ENCODE results near the gene AGBL3. TPM values are rescaled to one million over a fixed set of nuclear protein-coding genes. Genes with fewer than 3 reads are reported as not detected.
A peak's percentile ranks its signal among the peaks of the same experiment; 100 is the strongest.

The AGBL3 gene
- total and polyA plus RNA-seq, 7 donors: 0.23 to 3.1 (median 0.95) TPM

- Histone ChIP-seq H3K9me3 (no peaks in the 10 kb centered on the region), H3K4me3 (no peak overlapping the region), H3K27me3 (no peaks in the 10 kb centered on the region), H3K4me1 (peaks cover 0 to 41% (median 17%) of the 10 kb centered on the region in 4 donors), H3K27ac (peak overlapping the region in 2 of 4 donors; percentile 32 to 67), H3K36me3 (peaks cover 0 to 11% (median under 1%) of the 10 kb centered on the region in 4 donors)
- no peak for DNase-seq
- 94 to 97% methylated on average over 2 of the region's 2 CpGs for WGBS, 2 donors
- intact Hi-C loops (cut with DNase I): loop anchor here (10.0 kb wide), 1 partner anchor 385 kb away; the partner anchor contains the start of gene CALD1
- no peak for TF ChIP-seq POLR2AphosphoS5 (IDR thresholded peaks at IDR 0.05)
- TF ChIP-seq, protein P1, sequence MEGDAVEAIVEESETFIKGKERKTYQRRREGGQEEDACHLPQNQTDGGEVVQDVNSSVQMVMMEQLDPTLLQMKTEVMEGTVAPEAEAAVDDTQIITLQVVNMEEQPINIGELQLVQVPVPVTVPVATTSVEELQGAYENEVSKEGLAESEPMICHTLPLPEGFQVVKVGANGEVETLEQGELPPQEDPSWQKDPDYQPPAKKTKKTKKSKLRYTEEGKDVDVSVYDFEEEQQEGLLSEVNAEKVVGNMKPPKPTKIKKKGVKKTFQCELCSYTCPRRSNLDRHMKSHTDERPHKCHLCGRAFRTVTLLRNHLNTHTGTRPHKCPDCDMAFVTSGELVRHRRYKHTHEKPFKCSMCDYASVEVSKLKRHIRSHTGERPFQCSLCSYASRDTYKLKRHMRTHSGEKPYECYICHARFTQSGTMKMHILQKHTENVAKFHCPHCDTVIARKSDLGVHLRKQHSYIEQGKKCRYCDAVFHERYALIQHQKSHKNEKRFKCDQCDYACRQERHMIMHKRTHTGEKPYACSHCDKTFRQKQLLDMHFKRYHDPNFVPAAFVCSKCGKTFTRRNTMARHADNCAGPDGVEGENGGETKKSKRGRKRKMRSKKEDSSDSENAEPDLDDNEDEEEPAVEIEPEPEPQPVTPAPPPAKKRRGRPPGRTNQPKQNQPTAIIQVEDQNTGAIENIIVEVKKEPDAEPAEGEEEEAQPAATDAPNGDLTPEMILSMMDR (IDR thresholded peaks at IDR 0.05): no peak
- no peak for TF ChIP-seq POLR2A (IDR thresholded peaks at IDR 0.05)
- no peak for TF ChIP-seq EP300 (IDR thresholded peaks at IDR 0.05)
These were observed 173.2 kb downstream of the AGBL3 start for GRCh38 chr7:135159359-135160085.

DNA sequence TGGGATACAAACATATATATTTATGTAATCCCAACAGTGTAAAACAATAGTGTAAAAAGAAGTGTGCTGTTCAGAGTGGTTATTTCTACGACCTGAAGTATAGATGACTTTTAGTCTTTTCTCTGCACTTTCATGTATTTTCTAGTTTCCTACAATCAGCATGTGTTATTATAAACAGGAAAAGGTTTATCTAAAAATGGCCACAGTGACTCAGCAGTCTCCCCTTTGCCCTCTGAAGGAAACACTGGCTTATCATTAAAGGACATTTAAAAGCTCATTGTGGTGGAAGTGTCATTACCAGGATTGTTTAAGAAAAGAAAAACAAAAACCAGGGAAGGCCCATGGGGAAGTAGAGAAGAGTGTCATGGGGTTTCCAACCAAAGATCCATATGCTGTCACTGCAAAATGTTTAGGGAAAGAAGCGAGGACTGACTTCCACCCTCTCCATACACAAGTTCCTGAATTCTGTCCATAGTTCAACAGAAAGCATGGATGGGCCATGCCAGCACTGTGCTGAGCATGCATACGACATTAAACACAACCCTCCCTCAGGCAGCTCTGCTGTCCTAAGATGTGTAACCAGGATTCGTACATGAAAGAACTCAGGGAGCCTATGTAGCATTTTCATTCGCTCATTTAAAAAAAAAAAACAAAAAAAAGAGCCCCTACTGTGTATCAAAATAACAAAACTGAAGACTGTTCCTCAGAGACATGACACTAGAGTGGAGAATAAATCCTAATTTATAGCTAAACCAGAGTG, 174.0 kb downstream of the AGBL3 start:
- 71 to 85% methylated on average over 5 of the region's 5 CpGs for WGBS, 2 donors

DNA sequence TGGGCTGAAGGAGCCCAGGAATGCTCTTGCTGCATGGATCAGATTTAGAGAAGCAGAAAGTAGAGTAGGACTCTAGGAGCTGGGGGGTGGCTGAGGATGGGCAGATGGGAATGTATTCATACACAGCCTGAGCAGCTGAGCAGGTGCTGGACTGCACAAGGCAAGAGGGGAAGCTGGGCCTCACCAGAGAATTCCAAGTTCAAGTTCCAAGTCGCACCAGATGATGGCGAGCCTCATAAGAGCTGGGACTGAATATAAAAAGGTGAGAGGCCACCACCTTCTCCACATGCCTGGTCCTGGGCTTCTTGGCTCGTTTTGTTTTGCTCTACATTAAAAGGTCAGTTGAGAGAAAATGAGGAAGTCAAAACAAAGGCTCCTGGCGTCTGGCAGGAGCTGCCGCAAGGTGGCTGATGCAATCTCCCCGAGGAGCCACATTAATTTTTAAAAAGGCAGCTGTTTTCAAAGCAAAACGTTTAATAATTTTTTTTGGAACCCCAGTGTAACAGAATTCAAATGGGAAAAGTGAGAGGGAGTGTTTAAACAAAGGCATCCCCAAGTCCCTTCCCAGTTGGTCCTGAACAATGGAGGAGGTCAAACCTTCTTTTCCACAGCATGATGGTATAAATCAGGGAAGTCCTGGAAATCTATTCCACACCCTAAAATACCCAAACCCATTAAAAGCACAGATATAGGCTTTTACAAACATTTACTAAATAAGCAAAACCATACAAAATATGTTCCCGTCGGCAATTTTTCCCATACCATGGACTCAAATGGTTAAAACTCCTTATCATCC, 174.7 kb downstream of the AGBL3 start:
- H3K4me1 ChIP-seq: peaks cover 0 to 41% (median 17%) of the 10 kb centered on the region in 4 donors
- H3K27ac ChIP-seq: peak overlapping the region in 3 of 4 donors; percentile 32 to 67 (median 43)
- TF ChIP-seq POLR2AphosphoS5 (IDR thresholded peaks at IDR 0.05): no peak
- TF ChIP-seq EP300 (IDR thresholded peaks at IDR 0.05): no peak
- TF ChIP-seq POLR2A (IDR thresholded peaks at IDR 0.05): no peak
- TF ChIP-seq, protein P1 (IDR thresholded peaks at IDR 0.05): no peak
- peaks cover 0 to 25% (median 12%) of the 10 kb centered on the region in 4 donors for H3K36me3 ChIP-seq
- 58 to 80% methylated on average over 9 of the region's 9 CpGs for WGBS, 2 donors
- H3K4me3 ChIP-seq: no peak overlapping the region
- H3K9me3 ChIP-seq: no peaks in the 10 kb centered on the region
- no peak for DNase-seq
- intact Hi-C loops (cut with DNase I): loop anchor here (10.0 kb wide), 1 partner anchor 386 kb away; the partner anchor contains the start of gene CALD1
- H3K27me3 ChIP-seq: no peaks in the 10 kb centered on the region

More for the DNA sequence above, 174.0 kb downstream of the AGBL3 start:
- Histone ChIP-seq H3K4me1 (peaks cover 0 to 41% (median 17%) of the 10 kb centered on the region in 4 donors), H3K27me3 (no peaks in the 10 kb centered on the region), H3K36me3 (peaks cover 0 to 17% (median 5%) of the 10 kb centered on the region in 4 donors), H3K9me3 (no peaks in the 10 kb centered on the region), H3K4me3 (no peak overlapping the region), H3K27ac (peak overlapping the region; percentile 5 to 67 (median 38))
- intact Hi-C loops (cut with DNase I): loop anchor here (10.0 kb wide), 1 partner anchor 385 kb away; the partner anchor contains the start of gene CALD1
- TF ChIP-seq EP300 (IDR thresholded peaks at IDR 0.05) (no peak), POLR2AphosphoS5 (IDR thresholded peaks at IDR 0.05) (peak in 1 of 4 donors; percentile 18)
- DNase-seq: no peak

- H3K27me3 ChIP-seq: no peaks in the 10 kb centered on the region
- H3K4me1 ChIP-seq: peaks cover 0 to 45% (median 17%) of the 10 kb centered on the region in 4 donors
- H3K36me3 ChIP-seq: peaks cover 0 to 31% (median 15%) of the 10 kb centered on the region in 4 donors
- intact Hi-C loops (cut with DNase I): loop anchor here (10.0 kb wide), 1 partner anchor 387 kb away; the partner anchor contains the start of gene CALD1
- H3K27ac ChIP-seq: peak overlapping the region in 3 of 4 donors; percentile 32 to 67 (median 43)
- TF ChIP-seq, protein P1 (IDR thresholded peaks at IDR 0.05): no peak
- DNase-seq: no peak
- no peak overlapping the region for H3K4me3 ChIP-seq
- 90 to 92% methylated on average over 6 of the region's 6 CpGs for WGBS, 2 donors
- H3K9me3 ChIP-seq: no peaks in the 10 kb centered on the region
These were observed 175.4 kb downstream of the AGBL3 start for GRCh38 chr7:135161669-135162068.

Measured in sigmoid colon (tissue), 7 donors.